Esophagus mucosa (tissue), 1 donor: ENCODE measurements around the gene ARL6IP4. TPM values are rescaled to one million over a fixed set of nuclear protein-coding genes. Genes with fewer than 3 reads are reported as not detected.
"Not testable (repeated sequence)": the region's sequence is repeated elsewhere in the genome, so short reads cannot be mapped to it uniquely, and the experiment has no call there.

Experiments
- ATAC-seq: fragments of 200-7000 bp; cut with Tn5 transposase; one replicate; pipeline ENCODE4 v1.9.1; 2020
- total RNA-seq: library from RNA; stranded (reverse); gene quantifications from one replicate; pipeline ENCODE4 v1.2.4, GENCODE V29; 2023
- donor health status: DM: yes; HTN: yes; CAD: no.

Gene ARL6IP4
- total RNA-seq, 1 donor from 2014 or later, result 134 TPM

GRCh38 chr12:123013185-123014095 lies 33.0 kb downstream of the ARL6IP4 start:
- no peak for ATAC-seq

- not testable (repeated sequence) for ATAC-seq
Measured at GRCh38 chr12:123014473-123014872, 34.0 kb downstream of the ARL6IP4 start.

GRCh38 chr12:123017753-123018152 lies 37.3 kb downstream of the ARL6IP4 start:
- ATAC-seq, result no peak

- ATAC-seq, result no peak
Measured at GRCh38 chr12:123019841-123020138, 39.3 kb downstream of the ARL6IP4 start.

- no peak for ATAC-seq
Measured at GRCh38 chr12:123021688-123022604, 41.5 kb downstream of the ARL6IP4 start.

GRCh38 chr12:123022846-123023245 lies 42.4 kb downstream of the ARL6IP4 start:
- no peak for ATAC-seq

GRCh38 chr12:123024819-123025391 lies 44.4 kb downstream of the ARL6IP4 start:
- ATAC-seq, result peak; percentile 27

- ATAC-seq, result no peak
Measured at GRCh38 chr12:123026094-123026853, 45.8 kb downstream of the ARL6IP4 start.

- ATAC-seq, result no peak
Measured at GRCh38 chr12:123027726-123028445, 47.4 kb downstream of the ARL6IP4 start.

- ATAC-seq, result no peak
Measured at GRCh38 chr12:123028475-123028874, 48.0 kb downstream of the ARL6IP4 start.

- no peak for ATAC-seq
Measured at GRCh38 chr12:123029550-123029949, 49.1 kb downstream of the ARL6IP4 start.

- no peak for ATAC-seq
Measured at GRCh38 chr12:123030686-123031085, 50.2 kb downstream of the ARL6IP4 start.

- peak; percentile 32 for ATAC-seq
Measured at GRCh38 chr12:123031171-123031845, 50.8 kb downstream of the ARL6IP4 start.

Other genes with a start within 250 kb of the ARL6IP4 start
- gene HCAR1, start 249.8 kb upstream of the ARL6IP4 start, total RNA-seq, result 0.08 TPM
- gene DENR, start 227.9 kb upstream of the ARL6IP4 start, total RNA-seq, result 39.0 TPM
- 0.24 TPM for gene CCDC62, start 206.1 kb upstream of the ARL6IP4 start, total RNA-seq
- gene HIP1R, start 145.2 kb upstream of the ARL6IP4 start, total RNA-seq, result 26.4 TPM
- 51.4 TPM for gene VPS37B, start 84.6 kb upstream of the ARL6IP4 start, total RNA-seq
- 4.9 TPM for gene ABCB9, start 14.2 kb upstream of the ARL6IP4 start, total RNA-seq
- 14.7 TPM for gene OGFOD2, start 5.4 kb upstream of the ARL6IP4 start, total RNA-seq
- 8.3 TPM for gene PITPNM2, start 170.4 kb downstream of the ARL6IP4 start, total RNA-seq